Effector CD4-positive, alpha-beta T cell (primary cell): ENCODE results near the gene SRPK2.
"Not testable (repeated sequence)": the region's sequence is repeated elsewhere in the genome, so short reads cannot be mapped to it uniquely, and the experiment has no call there.

Experiments used
- DNase-seq: peaks from one replicate; pipeline ENCODE4 v3.0.0-alpha.2; 2020
- total RNA-seq: gene quantifications from one replicate; lab custom pipeline; 2026; lab: John Stamatoyannopoulos, UW

SRPK2 gene
- 63.8 reads per million, percentile 74 among the genes with 10 or more reads in this experiment for total RNA-seq

GRCh38 chr7:105388356-105389087 lies at the start of gene SRPK2:
Gene SRPK2 (minus strand): TSS chr7:105388921.
- DNase-seq = peak; percentile 62

DNA sequence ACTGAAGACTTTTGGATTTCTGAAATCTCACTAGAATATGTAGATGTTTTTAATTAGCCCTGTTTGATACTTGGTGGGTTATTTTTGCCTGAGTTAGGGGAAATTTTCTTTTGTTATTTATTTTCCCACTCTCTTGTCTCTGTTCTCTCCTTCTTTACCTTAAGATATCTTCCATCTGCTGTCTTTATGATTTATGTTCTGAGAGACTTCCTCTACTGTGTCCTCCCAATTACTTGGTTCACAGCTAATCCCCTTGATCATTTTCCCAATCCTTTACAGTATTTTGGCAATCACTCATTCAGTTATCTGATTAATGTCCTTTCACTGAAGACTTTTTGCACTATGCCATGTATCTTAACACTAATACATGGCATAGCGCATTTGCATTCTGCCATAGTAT lies 49.5 kb upstream of the SRPK2 start:
- DNase-seq = no peak

GRCh38 chr7:105437356-105437755 lies 48.6 kb upstream of the SRPK2 start:
- DNase-seq = not testable (repeated sequence)

GRCh38 chr7:105429746-105430612 lies 41.3 kb upstream of the SRPK2 start:
- DNase-seq = peak; percentile 37

GRCh38 chr7:105426606-105427146 lies 38.0 kb upstream of the SRPK2 start:
- no peak for DNase-seq

GRCh38 chr7:105423987-105424386 lies 35.3 kb upstream of the SRPK2 start:
- DNase-seq = no peak

- no peak for DNase-seq
Observed at GRCh38 chr7:105413887-105414437, 25.2 kb upstream of the SRPK2 start.

GRCh38 chr7:105410774-105411173 lies 22.1 kb upstream of the SRPK2 start:
- not testable (repeated sequence) for DNase-seq

GRCh38 chr7:105409775-105410174 lies 21.1 kb upstream of the SRPK2 start:
- not testable (repeated sequence) for DNase-seq

- DNase-seq = no peak
Observed at GRCh38 chr7:105408791-105409410, 20.2 kb upstream of the SRPK2 start.

DNA sequence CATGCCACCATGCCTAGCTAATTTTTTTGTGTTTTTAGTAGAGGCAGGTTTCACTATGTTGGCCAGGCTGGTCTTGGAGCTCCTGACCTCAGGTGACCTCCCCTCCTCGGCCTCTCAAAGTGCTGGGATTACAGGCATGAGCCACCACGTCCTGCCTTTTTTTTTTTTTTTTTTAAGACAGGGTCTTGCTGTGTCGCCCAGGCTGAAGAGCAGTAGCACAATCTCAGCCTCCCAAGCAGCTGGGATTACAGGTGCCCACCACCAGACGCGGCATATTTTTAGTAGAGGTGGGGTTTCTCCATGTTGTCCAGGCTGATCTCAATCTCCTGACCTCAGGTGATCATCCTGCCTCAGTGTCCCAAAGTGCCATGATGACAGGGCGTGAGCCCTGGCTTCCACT lies 14.4 kb upstream of the SRPK2 start:
- DNase-seq = no peak

- no peak for DNase-seq
Observed at GRCh38 chr7:105402221-105403095, 13.7 kb upstream of the SRPK2 start.

- no peak for DNase-seq
Observed at GRCh38 chr7:105399043-105399725, 10.5 kb upstream of the SRPK2 start.

GRCh38 chr7:105396566-105396965 lies 7.8 kb upstream of the SRPK2 start:
- DNase-seq = no peak

DNA sequence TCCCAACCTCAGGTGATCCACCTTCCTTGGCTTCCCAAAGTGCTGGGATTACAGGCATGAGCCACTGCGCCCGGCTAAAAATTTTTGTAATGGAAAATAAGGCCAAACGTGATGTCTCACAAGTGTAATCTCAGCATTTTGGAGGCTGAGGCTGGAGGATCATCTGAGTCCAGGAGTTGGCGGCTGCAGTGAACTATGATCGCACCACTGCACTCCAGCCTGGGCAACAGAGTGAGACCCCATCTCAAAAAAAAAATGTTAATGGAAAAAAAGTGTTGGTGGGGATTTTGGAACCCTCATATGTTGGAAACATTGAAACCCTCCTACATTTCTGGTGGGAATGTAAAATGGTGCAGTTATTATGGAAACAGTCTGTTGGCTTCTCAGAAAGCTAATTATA lies 2.7 kb upstream of the SRPK2 start:
- no peak for DNase-seq

- DNase-seq = no peak
Observed at GRCh38 chr7:105389889-105390288, 1.2 kb upstream of the SRPK2 start.

DNA sequence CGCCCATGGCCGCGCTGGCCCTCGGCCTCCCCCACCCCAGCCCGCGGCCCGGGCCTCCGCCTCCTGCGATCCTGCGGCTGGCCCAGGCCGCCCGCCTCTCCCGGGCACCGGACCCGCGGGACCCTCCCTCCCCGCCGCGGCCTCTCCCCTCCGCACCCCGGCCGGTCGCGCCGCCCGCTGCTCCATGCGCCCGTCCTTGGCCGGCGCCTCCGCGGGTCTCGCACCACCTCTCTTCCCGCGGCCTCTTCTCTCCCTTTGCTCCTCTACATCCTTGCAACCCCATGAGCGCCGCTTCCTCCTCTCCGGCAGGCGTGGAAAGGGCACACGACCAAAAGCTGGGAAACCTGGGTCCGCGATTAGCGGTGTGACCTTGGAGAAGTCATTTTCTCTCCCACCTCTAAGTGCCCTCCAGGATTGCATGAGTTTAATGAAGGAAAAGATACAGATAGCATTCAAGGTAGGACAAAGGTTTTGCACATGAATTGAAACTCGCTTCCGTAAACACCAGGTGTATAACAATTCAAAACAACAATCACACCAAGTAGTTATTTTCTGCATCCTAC lies 448 bp upstream of the SRPK2 start:
- peak; percentile 17 for DNase-seq

DNA sequence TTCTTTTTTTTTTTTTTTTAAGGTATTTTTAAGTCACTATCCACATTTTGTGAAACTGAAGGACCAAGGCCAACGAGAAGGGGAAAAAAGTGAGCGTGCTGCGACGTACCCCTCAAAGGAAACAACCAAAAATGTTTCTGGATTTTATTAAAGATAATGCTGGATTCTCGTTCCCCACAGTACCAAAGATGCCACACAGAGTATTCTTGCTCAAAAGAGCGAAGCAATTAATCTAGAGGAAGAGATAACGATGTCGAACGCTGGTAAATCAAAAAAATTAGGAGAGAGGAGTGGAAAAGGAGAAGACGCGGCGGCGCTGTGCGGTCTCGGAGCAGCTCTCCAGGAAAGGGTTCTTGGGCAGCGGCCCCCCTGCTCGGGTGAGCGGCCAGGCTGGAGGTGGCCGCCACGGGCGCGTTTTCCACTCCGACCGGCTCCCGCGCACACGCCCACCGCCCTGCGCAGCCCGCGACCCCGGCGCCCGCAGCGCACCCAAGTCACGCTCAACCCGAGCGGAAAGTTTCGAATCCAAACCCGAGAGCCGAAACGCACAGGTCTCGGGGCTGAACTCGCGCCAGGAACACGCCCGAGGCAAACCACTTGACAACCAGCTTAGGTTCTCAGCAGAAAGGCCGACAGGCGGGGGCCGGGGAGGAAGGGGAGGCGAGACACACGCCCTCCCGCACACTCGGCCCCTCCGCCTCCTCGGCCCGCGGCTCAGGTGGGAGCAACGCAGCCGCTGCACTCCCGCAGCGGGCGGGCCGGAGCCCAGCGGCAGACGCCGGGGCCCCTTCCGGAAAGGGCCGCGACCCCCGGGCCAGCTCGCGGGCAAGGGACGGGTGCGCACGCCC lies 989 bp downstream of the SRPK2 start:
- peak; percentile 43 for DNase-seq

DNA sequence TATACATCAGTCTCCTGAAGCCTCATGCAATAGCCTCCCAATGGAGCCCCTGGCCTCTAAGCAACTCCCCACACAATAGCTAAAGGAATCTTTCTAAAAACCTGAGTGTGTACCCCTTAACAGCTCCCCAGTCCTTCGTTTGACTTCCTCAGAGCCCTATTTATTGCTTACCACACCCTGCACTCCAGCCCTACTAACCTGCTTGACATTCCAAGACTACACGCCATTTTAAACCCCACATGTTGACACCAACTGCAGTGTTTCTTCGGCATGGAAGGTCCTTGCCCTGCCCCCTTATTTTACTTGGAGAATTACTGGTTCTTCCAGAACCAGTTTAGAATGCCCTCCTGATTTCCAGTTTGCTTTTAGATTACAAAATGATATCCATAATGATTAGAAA lies 10.8 kb downstream of the SRPK2 start:
- DNase-seq = no peak
